Measurements from ENCODE around the gene SPATS2L. TPM values are rescaled to one million over a fixed set of nuclear protein-coding genes. Genes with fewer than 3 reads are reported as not detected.

The SPATS2L gene
- total RNA-seq, 1 donor, result 117 TPM

GRCh38 chr2:200477667-200478131 is 171.2 kb downstream of the SPATS2L start:
- H3K4me3 ChIP-seq (ENCODE audit: low read depth, low read length), result no peak overlapping the region
- DNase-seq (ENCODE audit: low read depth), result no peak
- TF ChIP-seq CTCF (IDR thresholded peaks at IDR 0.05; ENCODE audit: insufficient read depth, low read length), result no peak

GRCh38 chr2:200479692-200480265 is 173.3 kb downstream of the SPATS2L start:
- TF ChIP-seq CTCF (IDR thresholded peaks at IDR 0.05; ENCODE audit: insufficient read depth, low read length), result no peak
- no peak overlapping the region for H3K4me3 ChIP-seq (ENCODE audit: low read depth, low read length)
- DNase-seq (ENCODE audit: low read depth), result peak; percentile 67

- H3K4me3 ChIP-seq (ENCODE audit: low read depth, low read length), result no peak overlapping the region
- no peak for DNase-seq (ENCODE audit: low read depth)
- no peak for TF ChIP-seq CTCF (IDR thresholded peaks at IDR 0.05; ENCODE audit: insufficient read depth, low read length)
Measured at GRCh38 chr2:200482194-200482593, 175.7 kb downstream of the SPATS2L start.

- peak; percentile 50 for TF ChIP-seq CTCF (IDR thresholded peaks at IDR 0.05; ENCODE audit: insufficient read depth, low read length)
- DNase-seq (ENCODE audit: low read depth), result peak; percentile 27
- no peak overlapping the region for H3K4me3 ChIP-seq (ENCODE audit: low read depth, low read length)
Measured at GRCh38 chr2:200483729-200484198, 177.3 kb downstream of the SPATS2L start.

- no peak for TF ChIP-seq CTCF (IDR thresholded peaks at IDR 0.05; ENCODE audit: insufficient read depth, low read length)
- no peak overlapping the region for H3K4me3 ChIP-seq (ENCODE audit: low read depth, low read length)
- DNase-seq (ENCODE audit: low read depth), result no peak
Measured at GRCh38 chr2:200484934-200485333, 178.4 kb downstream of the SPATS2L start.

- no peak for DNase-seq (ENCODE audit: low read depth)
- no peak for TF ChIP-seq CTCF (IDR thresholded peaks at IDR 0.05; ENCODE audit: insufficient read depth, low read length)
- no peak overlapping the region for H3K4me3 ChIP-seq (ENCODE audit: low read depth, low read length)
Measured at GRCh38 chr2:200486529-200486928, 180.0 kb downstream of the SPATS2L start.

- H3K4me3 ChIP-seq (ENCODE audit: low read depth, low read length), result no peak overlapping the region
- TF ChIP-seq CTCF (IDR thresholded peaks at IDR 0.05; ENCODE audit: insufficient read depth, low read length), result no peak
- DNase-seq (ENCODE audit: low read depth), result no peak
Measured at GRCh38 chr2:200488169-200488568, 181.7 kb downstream of the SPATS2L start.
